Kidney tubule cell (primary cell): ENCODE data around the gene IDI1.
"Not testable (repeated sequence)": the region's sequence is repeated elsewhere in the genome, so short reads cannot be mapped to it uniquely, and the experiment has no call there.

Experiments used
- DNase-seq: peaks from one replicate; pipeline ENCODE4 v3.0.0-alpha.2; 2018; ENCODE audit warnings: low spot score

IDI1 gene

GRCh38 chr10:1034758-1035157, 14.2 kb downstream of the IDI1 start:
- DNase-seq = no peak

- DNase-seq = no peak
These were observed 15.3 kb downstream of the IDI1 start for GRCh38 chr10:1033601-1034000.

- DNase-seq = no peak
These were observed 19.1 kb downstream of the IDI1 start for GRCh38 chr10:1029838-1030237.

GRCh38 chr10:1026578-1026977, 22.3 kb downstream of the IDI1 start:
- DNase-seq = no peak

GRCh38 chr10:1025683-1026082, 23.2 kb downstream of the IDI1 start, which contains the start of gene IDI2:
Gene IDI2, minus strand, starts transcription at chr10:1025859. Its CDS starts 1,136 bp downstream, at chr10:1024723.
- DNase-seq = no peak

GRCh38 chr10:1024103-1024502, 24.8 kb downstream of the IDI1 start:
- no peak for DNase-seq

GRCh38 chr10:1022413-1022812, 26.5 kb downstream of the IDI1 start:
- DNase-seq = no peak

- DNase-seq = no peak
These were observed 28.0 kb downstream of the IDI1 start for GRCh38 chr10:1020958-1021357.

- DNase-seq = no peak
These were observed 28.5 kb downstream of the IDI1 start for GRCh38 chr10:1020460-1020859.

- DNase-seq = no peak
These were observed 29.6 kb downstream of the IDI1 start for GRCh38 chr10:1019362-1019761.

- no peak for DNase-seq
These were observed 33.2 kb downstream of the IDI1 start for GRCh38 chr10:1015688-1016087.

- DNase-seq = no peak
These were observed 37.2 kb downstream of the IDI1 start for GRCh38 chr10:1011696-1012095.

GRCh38 chr10:1010703-1011102, 38.2 kb downstream of the IDI1 start:
- no peak for DNase-seq

GRCh38 chr10:1009947-1010346, 39.0 kb downstream of the IDI1 start:
- DNase-seq = not testable (repeated sequence)

- no peak for DNase-seq
These were observed 39.8 kb downstream of the IDI1 start for GRCh38 chr10:1009071-1009494.

- no peak for DNase-seq
These were observed 41.3 kb downstream of the IDI1 start for GRCh38 chr10:1007583-1007982.

GRCh38 chr10:1006573-1006972, 42.3 kb downstream of the IDI1 start:
- no peak for DNase-seq

- DNase-seq = no peak
These were observed 44.8 kb downstream of the IDI1 start for GRCh38 chr10:1003884-1004670.

- DNase-seq = no peak
These were observed 46.4 kb downstream of the IDI1 start for GRCh38 chr10:1002425-1003006.

GRCh38 chr10:997266-998022, 51.5 kb downstream of the IDI1 start:
- no peak for DNase-seq

- no peak for DNase-seq
These were observed 52.9 kb downstream of the IDI1 start for GRCh38 chr10:996031-996430.

- DNase-seq = no peak
These were observed 53.4 kb downstream of the IDI1 start for GRCh38 chr10:995559-995926.
